Stimulated activated CD8-positive, alpha-beta memory T cell treated with anti-CD3 and anti-CD28 coated beads, Interleukin-7, amount 100 ng/mL, for 24 hours (primary cell): Measurements from ENCODE around the gene PLPP4.
"Not testable (repeated sequence)": the region's sequence is repeated elsewhere in the genome, so short reads cannot be mapped to it uniquely, and the experiment has no call there.

Source experiments
- DNase-seq: peaks from one replicate; pipeline ENCODE4 v3.0.0-alpha.2; 2020; ENCODE audit warnings: low read depth

Gene PLPP4

DNA sequence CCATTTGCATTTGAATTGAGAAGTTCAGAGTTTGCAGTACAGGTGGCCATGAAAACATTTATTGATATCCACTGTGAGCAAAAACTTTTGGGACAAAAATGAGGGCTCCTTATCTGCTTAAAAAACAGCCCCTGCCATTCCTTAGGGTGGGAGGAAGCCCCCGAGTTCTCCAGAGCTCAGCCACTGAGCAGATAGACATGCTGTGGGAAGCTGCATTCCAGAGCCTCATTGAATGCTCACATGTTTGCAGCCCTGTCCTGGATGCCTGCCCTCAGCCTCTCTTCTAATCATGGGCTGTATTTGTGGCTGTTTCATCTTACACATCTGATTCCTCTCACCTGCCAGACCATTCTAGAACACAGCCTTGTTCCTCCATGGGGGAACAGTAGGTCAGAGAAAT lies 33.3 kb downstream of the PLPP4 start:
- DNase-seq: no peak

DNA sequence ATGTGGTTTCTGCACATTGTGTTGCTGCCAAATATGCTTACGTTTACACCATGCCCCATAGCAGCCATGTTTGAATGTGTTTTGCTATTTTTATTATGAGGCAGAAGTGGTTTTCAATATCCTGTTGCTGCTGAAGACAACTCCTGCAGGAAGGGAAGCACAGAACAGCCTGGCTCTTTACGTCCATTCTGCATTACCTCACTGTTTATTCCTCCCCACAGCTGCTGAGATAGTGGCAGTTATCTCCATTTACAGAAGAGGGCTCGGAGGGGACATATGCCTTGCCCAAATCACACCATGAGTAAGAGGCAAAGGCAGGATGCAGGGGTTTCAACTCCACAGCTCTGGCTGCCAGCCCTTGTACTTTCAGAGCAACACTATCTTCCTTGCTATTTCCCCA lies 35.3 kb downstream of the PLPP4 start:
- no peak for DNase-seq

DNA sequence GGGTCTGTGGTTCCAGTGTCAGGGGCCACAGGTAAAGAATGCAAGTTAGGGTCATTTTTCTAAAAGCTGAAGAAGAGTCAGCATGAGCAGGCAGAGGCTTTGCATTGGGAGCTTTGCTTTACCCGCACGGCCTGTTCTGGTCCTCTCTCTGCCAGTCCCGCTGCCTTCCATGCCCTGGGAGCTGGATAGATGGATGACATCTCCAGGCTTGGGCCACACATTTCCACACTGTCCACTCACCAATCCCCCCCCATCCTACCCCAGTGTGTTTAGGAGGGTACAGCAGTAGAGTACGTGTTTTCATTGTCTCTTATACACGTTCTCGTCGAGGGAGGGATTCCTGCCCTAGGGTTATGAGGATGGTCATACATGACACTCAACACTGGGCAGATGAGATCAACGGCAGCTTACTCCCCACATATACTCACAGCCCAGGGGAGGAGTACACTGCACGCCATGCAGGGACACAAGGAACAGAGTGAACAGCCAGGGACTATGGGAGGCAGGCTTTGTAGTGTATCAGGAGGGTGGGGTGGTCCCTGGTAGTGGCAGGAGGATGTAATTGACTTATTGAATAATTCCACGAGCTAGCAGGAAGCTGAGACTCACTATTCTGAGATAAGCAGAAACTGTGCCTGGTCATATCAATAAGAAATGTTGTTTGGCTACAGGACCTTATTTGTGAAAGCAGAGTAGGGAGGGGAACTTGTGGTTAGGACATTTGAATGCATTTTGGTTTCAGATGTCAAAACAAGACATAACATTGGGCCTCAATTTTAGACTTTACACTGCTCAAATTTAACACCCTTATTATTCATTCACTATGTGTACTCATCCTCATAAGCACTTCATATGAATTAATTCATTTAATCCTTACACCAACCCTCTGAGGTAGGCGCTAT lies 36.6 kb downstream of the PLPP4 start:
- no peak for DNase-seq

DNA sequence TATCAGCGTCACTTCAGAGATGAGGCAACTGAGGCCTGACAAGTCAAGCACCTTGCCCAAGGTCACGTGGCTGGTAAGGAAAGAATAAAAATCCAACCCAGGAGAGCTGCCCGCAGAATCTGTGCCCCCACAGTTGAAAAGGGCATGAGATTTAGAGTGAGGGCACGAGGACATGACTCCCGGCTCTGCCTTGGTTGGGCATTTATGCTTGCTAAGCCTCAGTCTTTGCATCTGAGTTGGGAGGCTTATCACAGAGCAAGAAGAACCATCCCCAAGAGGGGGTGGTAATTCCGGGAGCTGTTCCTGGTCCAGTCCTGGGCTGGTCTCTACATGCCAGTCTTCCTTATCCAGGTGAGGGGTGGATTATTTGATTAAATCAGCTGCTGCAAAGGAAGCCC lies 37.3 kb downstream of the PLPP4 start:
- no peak for DNase-seq

DNA sequence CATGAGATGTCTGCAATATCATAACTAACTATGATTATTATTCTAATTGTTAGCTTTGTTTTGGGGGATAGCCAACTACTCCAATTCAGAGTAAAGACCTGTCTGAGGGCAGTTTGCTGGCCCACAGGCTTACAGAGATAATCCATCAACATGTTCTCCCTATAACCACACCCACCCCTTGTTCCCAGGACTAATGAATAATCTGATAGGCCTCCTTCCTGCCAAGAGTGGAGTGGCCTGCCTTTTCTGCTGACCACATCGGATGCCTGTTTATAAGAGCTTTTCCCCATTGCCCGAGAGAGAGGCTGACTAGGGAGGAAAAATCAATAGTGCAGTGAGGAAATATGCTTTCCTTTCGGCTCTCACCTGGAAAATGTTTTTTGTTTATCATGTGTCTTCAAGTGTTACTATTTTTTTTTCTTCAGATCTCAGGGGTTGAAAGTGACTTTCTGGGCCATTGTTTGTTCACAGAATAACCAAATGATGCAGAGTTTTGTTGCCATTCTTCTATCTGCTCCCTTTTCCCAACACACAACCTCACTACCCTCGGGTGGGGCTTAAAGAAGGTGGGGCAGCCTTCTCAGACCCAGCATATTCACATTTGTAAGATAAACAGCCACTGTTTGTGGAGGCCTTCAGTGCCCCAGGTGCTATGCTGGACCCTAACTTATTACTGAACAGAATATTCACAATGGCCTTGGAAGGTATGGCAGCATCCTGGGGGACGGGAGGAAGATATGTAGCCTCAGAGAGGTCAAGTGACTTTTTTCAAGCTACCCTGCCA lies 38.4 kb downstream of the PLPP4 start:
- no peak for DNase-seq

DNA sequence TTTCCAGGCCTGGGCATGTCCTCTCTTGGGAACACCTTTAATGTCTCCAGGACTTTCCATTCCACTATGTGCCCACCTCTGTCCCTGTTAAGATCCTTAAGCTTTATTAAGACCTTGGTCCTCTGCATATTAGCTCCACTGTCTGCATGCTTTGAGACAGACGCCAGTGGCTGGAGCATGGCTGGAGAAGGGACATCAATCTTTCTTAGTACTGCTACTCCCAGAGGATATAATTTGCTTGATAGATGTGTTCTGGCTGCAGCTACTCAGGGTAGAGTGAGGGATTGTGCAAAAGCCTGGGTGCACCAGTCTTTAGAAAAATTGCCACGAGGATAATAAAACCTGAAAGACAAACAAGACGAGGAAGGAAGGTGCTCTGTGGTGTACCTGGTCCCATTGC lies 42.9 kb downstream of the PLPP4 start:
- no peak for DNase-seq

DNA sequence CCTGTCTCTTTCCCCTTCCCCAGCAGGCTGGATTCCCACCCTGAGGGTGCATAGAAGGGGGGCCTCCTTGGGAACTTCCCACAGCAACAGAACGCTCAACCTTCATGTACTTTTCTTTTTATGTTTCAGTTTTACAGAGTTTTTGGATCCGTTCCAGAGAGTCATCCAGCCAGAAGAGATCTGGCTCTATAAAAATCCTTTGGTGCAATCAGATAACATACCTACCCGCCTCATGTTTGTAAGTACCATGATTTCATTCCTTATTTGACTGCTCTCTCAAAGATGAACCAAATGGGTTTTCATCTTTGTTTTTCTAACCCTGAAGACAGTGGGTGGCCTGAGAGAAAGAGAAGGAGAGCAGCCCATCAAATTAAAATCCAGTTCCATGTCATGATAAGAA lies 46.7 kb downstream of the PLPP4 start:
- no peak for DNase-seq

DNA sequence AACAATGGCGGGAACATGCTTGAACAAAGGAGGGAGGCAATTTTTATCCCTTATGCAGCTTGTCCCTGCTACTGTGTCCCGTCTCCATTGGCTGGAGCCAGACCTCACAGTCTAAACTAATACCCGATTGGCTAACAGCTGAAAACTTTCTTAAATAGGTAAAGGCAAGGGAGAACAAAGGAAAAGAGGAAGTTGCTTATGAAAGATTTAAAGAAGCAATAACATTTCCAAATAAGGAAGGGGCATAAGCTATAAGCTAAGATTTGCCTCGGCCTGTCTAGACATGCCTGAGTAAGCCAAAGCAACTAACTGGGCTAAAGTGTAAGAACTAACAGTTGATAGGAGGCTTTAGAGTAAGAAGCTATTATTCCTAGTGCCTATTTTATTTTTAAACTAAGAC lies 47.2 kb downstream of the PLPP4 start:
- not testable (repeated sequence) for DNase-seq

DNA sequence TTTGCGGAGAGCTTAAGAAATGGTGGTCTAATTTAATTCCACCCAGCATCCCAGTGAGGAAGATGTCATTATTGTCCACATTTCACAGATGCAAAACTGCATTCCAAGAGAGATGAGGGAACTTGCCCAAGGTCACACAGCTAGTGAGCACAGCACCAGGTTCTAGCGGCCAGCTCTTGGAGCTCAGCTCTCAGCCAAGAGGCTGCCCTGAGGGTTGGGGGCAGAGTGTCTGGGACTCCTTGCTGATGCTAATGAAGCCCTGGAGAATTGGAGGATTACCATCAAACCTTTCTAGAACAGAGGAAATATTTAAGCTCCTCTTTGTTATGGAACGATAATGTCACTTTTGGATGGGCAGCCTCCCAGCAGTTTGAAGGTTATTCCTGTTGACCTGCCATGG lies 48.0 kb downstream of the PLPP4 start:
- no peak for DNase-seq

DNA sequence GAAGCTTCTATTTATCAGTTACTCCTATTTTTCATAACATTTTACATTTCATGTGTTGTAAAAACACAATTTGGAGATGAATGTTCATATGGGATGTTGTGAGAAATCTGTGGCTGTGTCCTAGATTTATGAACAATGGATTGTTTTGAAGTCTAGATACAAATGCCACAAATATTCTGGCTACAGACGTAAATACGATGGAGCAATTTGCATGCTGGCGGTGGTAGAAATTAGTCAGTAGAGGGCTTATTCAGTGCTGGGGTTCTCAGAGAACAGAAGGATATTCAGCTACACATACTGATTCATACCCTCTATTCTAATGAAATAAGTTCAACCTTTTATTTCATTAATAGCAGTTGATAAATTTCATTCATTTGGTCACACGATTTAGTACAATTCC lies 48.8 kb downstream of the PLPP4 start:
- DNase-seq: no peak

DNA sequence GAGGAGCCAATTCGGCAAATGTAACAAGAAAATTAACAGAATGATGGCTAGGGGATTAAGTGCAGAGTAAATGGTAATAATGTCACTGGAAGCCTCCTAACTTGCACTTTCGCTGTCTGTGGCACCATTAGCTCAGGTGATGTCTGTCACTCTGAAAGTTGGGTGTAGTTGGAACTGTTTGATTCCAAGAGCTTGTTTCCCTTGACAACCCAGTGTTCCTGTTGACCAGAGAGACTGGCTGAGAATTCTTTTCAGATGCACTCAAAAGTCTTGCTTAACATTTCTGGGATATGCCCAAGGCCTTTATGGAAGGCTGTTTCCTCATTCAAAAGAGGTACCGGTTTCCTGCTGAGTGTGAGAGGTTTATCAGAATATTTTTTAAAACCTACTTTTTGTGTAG lies 49.6 kb downstream of the PLPP4 start:
- no peak for DNase-seq

DNA sequence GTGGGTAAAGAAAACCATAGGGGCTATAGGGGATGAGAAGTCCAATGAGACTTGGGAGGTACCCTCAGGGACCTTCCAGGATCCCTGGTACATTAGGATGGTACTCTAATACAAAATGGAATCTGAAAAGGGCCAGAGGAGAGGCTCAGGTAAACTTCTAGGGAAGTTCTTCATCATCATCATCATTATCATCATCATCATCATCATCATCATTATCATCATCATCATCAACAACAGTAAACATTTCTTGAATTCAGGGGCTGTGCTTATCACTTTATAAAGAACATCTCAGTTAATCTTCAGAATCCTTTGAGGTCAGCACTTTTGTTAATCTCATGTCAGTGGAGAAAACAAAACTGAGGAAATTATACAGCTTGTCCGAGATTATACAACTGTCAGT lies 50.1 kb downstream of the PLPP4 start:
- no peak for DNase-seq

DNA sequence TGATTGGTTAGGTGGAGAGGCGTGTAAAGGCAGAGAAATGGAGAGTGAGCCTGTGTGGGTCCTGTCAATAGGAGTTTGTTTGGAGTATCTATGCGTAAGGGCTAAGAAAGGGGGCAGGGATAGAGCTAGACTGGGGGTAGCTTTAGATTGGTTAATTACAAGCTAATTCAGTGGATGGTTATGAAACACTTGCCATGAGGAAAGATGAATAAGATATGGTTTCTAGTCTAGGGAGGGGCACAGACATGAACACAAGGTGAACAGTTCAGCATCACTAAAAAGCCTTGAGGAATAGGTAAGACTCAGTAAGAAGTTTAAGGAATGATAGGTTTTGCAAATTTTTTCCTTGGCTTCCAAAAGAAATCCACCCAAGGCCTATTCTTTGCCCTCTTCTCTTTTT lies 50.6 kb downstream of the PLPP4 start:
- DNase-seq: no peak

DNA sequence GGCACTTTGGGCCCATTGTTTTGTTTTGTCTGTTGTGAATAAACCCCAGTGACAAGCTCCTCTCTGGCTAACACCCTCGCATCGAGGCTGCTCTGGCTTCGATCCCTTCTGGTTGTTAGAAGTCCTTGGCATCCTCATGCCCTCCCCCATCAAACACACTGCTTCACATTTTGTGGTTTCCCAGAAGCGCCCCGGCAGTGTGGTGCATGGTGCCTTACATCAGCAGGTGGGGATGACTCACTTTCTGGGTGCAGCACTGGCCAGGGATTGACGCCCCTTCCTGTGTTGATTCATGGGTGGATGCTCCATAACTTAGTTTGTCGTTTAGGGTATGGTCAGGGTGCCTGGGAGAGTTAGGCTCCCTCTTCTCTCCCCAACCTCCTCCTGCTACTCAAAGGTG lies 51.4 kb downstream of the PLPP4 start:
- no peak for DNase-seq

DNA sequence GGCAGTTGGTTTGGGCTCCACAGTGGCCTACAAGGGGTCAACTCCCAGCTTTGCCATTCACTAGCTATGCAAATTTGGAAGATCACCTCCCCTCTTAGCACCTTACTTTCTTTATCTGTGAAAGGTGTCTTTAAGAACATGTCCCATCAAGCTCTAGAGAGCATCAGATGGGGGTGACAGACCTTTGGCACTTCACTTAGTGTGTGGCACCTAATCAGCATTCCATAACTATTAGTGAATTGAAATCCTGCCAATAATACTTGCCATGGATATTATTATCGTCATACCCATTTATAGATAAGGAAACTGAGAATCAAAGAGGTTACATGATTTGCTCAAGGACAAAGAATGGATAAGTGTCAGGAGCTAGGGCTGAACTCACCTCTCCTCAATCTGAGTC lies 51.9 kb downstream of the PLPP4 start:
- DNase-seq: no peak

DNA sequence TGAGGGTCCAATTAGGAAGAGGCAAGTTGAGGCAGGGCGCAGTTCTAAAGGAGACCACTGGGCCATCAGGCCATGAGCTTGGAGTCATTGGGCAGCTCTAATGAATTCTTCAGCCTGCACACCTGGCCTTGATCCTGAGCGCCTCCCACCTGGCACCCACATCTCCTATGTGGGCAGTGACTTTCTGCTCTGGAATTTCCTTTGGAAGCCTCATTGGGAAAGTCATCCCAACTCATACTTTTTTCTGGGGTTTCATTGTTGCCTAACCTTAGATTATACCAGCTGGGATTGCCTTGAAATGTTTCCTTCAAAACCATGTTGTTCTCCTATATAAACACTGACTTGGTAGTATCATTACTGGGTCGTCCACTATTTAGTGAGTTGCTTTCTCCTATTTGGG lies 54.1 kb downstream of the PLPP4 start:
- DNase-seq: no peak

DNA sequence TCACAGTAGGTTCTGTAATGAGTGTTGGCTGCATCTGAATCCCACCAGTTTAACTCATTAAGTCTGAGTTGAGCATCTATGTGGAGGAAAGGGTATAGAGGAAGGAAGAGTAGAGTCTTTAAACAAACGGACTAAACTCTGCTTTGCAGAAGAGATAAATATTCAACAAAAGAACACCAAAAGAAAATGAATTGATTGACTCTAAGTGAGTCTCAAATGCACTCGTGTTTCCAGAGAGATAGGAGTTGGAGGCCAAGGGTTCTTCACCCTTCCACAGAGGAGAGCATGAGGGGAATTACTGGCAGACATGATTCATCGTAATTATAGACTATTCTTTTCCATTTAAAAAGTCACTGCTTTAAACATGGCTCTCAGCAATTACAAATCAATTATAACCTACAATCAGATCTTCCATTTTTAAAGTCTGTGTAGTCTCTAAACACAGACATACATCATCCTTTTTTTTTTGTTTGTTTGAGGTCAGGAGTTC lies 56.3 kb downstream of the PLPP4 start:
- no peak for DNase-seq

DNA sequence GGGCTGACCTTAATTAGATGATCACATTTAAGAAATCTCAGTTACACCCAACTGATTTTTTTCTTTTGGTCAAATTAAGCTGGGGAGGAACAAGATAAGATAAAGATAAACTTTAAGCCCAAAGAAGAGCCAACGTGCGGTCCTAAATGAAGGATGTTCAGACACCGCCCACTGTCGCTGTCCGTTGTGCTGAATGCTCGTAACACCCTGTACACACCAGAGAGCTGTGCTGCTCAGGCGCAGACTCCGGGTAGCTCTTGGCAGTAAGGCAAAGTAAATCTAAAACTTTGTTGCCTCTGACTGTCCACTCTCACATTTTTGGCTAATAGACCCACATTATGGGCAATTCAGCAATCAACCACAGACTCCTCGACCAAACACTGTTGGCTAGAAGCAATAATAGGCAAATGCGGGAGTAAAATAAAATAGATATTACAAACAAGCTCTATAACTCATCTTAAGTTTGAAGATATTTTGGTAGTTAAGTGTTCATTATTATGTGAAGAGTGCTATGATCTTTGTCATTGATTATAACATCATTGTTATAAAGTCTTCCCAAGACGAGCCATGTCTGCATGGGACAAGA lies 57.1 kb downstream of the PLPP4 start:
- DNase-seq: no peak

DNA sequence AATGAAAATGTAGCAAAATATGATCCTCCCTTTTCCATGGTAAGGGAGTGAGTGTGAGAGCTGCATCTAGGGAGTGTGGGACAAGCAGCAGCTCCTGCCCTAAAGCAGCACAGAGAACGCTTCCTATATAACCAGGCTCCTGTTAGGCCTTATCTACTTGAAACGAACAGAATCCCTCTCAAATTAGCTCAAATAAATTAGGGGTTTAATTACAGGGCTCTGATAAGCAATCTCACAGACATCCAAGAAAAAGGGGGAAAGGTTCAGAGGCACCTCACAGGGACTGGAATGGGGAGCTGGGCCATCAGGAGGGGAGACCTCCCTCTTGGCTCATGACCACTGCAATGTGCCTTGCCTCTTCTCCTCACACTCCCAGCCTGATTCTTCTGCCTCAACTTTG lies 57.9 kb downstream of the PLPP4 start:
- no peak for DNase-seq

DNA sequence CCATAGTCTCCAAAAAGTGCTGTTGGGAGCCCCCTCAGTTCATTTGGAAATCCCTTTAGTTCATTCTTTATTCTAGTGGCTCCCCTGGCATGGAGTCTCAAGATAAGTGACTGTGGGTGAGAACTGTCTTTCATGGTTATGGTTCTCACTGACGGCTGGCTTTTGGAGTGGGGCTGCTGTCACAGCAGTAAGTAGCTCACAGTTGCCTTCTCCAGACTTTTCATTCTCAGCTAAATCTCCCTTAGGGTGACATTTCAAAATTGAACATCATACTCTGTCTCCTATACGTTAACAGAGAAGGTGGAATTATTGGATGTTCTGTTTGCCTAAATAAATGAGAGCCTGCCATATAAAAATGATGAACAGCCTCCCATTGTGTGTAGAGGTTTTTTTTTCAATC lies 58.7 kb downstream of the PLPP4 start:
- DNase-seq: no peak

DNA sequence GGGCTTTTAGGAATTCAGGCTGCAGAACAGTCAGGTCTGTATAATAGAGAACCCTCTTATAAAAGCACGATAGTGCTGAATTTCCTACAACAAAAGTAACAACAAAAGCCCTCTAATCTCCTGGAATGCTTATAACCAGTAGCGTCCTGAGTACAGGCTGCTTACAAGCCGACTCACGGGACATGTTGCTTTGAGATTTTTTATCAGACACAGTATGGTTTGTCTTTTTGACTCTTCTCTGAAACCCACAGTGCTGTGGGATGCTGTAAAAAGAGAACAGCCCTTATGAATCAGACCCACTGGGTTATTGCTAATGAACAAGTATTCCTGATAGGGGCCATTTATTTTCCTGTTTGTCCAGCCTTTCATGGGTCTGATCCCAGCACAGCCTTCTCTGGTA lies 59.4 kb downstream of the PLPP4 start:
- DNase-seq: no peak

DNA sequence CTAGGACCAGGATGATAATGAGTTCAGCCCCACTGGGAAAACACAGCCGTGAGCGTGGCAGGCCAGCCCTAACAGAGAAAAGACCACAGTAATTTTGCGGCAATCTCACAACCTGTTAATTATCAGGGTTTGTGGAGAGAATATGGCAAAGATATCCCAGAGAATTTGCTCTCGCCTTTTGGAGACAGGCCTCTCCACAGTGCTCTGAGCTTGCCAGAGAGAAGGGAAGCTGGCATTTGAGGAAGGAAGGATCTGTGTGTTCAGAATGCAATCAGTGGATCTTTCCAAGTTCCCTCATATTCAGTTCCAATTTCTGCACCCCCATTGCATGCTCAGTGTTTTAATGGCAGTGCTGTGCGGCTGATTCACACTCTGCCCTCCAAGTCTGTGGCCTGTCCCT lies 60.2 kb downstream of the PLPP4 start:
- DNase-seq: no peak

DNA sequence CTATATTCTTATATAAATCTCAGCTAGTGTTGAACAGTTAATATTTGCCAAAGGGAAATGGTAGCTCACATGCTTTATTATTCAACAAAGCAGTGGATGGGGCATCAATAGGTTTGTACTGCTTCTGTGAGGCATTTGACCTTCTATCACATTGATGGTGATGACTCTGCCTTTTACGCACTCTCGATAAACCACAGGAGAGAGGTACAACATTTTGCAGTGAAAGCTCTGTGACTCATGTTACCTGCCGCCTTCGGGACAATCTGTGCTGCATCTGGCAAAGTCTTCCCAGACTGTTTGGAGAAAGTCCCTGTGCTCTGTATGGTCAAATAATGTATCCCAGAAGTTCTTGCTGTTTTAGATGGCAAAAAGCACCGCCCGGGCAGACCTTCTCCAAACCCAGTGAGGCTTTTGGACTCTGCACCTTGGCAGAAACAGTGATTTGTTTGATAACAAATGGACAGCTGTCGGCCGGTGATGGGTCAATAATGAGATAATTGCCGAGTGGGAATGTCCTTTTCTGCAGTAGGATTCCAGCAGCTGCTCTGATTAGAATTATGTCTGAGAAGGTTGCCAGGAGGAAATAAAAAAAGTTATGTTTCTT lies 61.0 kb downstream of the PLPP4 start:
- no peak for DNase-seq
